Measurements from ENCODE around the gene KCNIP4. TPM values are rescaled to one million over a fixed set of nuclear protein-coding genes. Genes with fewer than 3 reads are reported as not detected.
A peak's percentile ranks its signal among the peaks of the same experiment; 100 is the strongest.

KCNIP4 gene
- total and polyA plus RNA-seq, 2 experiments from 2014 or later: 0.65 TPM; not detected in 1

GRCh38 chr4:21790438-21791029 is 158.0 kb downstream of the KCNIP4 start:
- in situ Hi-C loops (cut with MboI): no loop called here
- TF ChIP-seq EZH2 (IDR thresholded peaks at IDR 0.05; ENCODE audit: insufficient read depth, poor library complexity, severe bottlenecking): no peak
- no peak for TF ChIP-seq EZH2phosphoT487 (IDR thresholded peaks at IDR 0.05; ENCODE audit: insufficient read depth, low read depth)
- Histone ChIP-seq H3K9ac (peak overlapping the region; percentile 29), H3K4me2 (ENCODE audit: unreplicated experiment) (peak overlapping the region; percentile 72), H3K9me2 (ENCODE audit: insufficient read depth) (no peaks in the 10 kb centered on the region), H4K20me1 (ENCODE audit: insufficient read depth) (no peaks in the 10 kb centered on the region), H3K4me3 (peak overlapping the region; percentile 58), H3F3A (ENCODE audit: insufficient read depth) (peaks cover 17% of the 10 kb centered on the region; the same call in 1 of the 2 replicates), H3K9me3 (ENCODE audit: low read depth) (no peaks in the 10 kb centered on the region), H3K79me2 (ENCODE audit: insufficient read depth) (no peaks in the 10 kb centered on the region), H3K36me3 (ENCODE audit: low read depth) (no peaks in the 10 kb centered on the region), H3K27ac (peak overlapping the region; percentile 57), H3K4me1 (ENCODE audit: insufficient read depth) (peaks cover 28% of the 10 kb centered on the region), H3K27me3 (replicated peaks; ENCODE audit: insufficient read depth) (no peaks in the 10 kb centered on the region), H2AFZ (peak overlapping the region; percentile 70; the same call in 1 of the 2 replicates)
- peak; percentile 63 for DNase-seq
- 19 to 21% methylated on average over 4 of the region's 4 CpGs for WGBS, 2 experiments (ENCODE audit: low coverage in 1 of 2, low lambda C conversion rate in 2 of 2, missing lambda C conversion rate in 2 of 2)

DNA sequence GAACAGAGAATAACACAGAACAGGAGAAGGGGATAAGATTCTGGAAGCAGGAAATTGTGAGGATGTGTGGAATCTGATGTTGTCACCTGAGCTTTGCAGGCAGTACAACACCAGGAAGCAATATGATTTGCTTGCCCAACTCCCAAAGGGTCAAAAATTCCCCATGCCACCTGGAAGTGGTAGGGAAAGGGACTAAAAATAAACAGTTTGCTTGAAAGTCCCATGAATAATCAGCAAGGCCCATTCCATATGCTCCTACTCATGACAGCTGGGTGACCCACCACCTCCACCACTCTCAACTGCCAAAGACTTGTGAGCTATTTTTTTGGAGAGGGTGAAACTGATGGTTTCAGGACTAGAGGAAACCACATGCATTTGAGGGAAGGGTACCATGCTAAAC is 168.4 kb downstream of the KCNIP4 start:
- peaks cover 9% of the 10 kb centered on the region for H3K4me1 ChIP-seq (ENCODE audit: insufficient read depth)
- in situ Hi-C loops (cut with MboI): loop anchor here (10.0 kb wide), 2 partner anchors 605 to 905 kb away; no protein-coding TSS in a partner anchor
- no peak overlapping the region for H3K4me2 ChIP-seq (ENCODE audit: unreplicated experiment)
- H2AFZ ChIP-seq: no peak overlapping the region
- H3K9me2 ChIP-seq (ENCODE audit: insufficient read depth): no peaks in the 10 kb centered on the region
- no peaks in the 10 kb centered on the region for H3K79me2 ChIP-seq (ENCODE audit: insufficient read depth)
- H3K27me3 ChIP-seq (replicated peaks; ENCODE audit: insufficient read depth): no peaks in the 10 kb centered on the region
- no peaks in the 10 kb centered on the region for H3K9me3 ChIP-seq (ENCODE audit: low read depth)
- TF ChIP-seq EZH2phosphoT487 (IDR thresholded peaks at IDR 0.05; ENCODE audit: insufficient read depth, low read depth): no peak
- H3F3A ChIP-seq (ENCODE audit: insufficient read depth): 0 out of 2 replicates have a peak, but pooled peaks cover 5% of the 10 kb centered on the region
- no peak overlapping the region for H3K9ac ChIP-seq
- H3K4me3 ChIP-seq: no peak overlapping the region
- no peaks in the 10 kb centered on the region for H3K36me3 ChIP-seq (ENCODE audit: low read depth)
- no peaks in the 10 kb centered on the region for H4K20me1 ChIP-seq (ENCODE audit: insufficient read depth)
- peak; percentile 47 for DNase-seq
- H3K27ac ChIP-seq: no peak overlapping the region

DNA sequence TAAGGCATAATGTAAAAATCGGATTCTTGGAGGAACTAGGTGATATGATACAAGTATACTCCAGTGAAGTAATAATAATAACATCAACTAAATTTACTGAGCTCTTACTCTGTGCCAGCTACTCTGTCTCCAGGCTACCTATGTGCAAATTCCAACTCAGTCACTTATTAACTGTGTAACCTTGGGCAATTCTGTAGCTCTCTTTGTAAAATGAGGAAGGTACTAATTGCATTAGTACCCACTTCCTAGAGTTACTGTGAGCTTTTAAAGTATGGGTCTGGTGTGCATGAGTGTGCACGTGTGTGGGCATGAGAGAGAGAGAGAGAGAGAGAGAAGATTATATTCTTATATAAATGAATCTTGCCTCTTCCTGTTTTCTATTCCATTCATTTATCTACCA is 169.9 kb downstream of the KCNIP4 start:
- TF ChIP-seq EZH2 (IDR thresholded peaks at IDR 0.05; ENCODE audit: insufficient read depth, poor library complexity, severe bottlenecking): no peak
- TF ChIP-seq EZH2phosphoT487 (IDR thresholded peaks at IDR 0.05; ENCODE audit: insufficient read depth, low read depth): no peak
- 24 to 30% methylated on average over 2 of the region's 2 CpGs for WGBS, 2 experiments (ENCODE audit: low coverage in 1 of 2, low lambda C conversion rate in 2 of 2, missing lambda C conversion rate in 2 of 2)

GRCh38 chr4:21775703-21776102 is 172.9 kb downstream of the KCNIP4 start:
- in situ Hi-C loops (cut with MboI): no loop called here
- no peak overlapping the region for H2AFZ ChIP-seq
- H3K9ac ChIP-seq: no peak overlapping the region
- H3K4me3 ChIP-seq: no peak overlapping the region
- 0 out of 2 replicates have a peak, but pooled peaks cover 5% of the 10 kb centered on the region for H3F3A ChIP-seq (ENCODE audit: insufficient read depth)
- no peak for DNase-seq
- WGBS, 2 experiments (ENCODE audit: low coverage in 1 of 2, low lambda C conversion rate in 2 of 2, missing lambda C conversion rate in 2 of 2): 76 to 84% methylated on average over 3 of the region's 3 CpGs
- H3K27ac ChIP-seq: no peak overlapping the region
- no peak overlapping the region for H3K4me2 ChIP-seq (ENCODE audit: unreplicated experiment)
- H3K9me2 ChIP-seq (ENCODE audit: insufficient read depth): no peaks in the 10 kb centered on the region
- TF ChIP-seq EZH2 (IDR thresholded peaks at IDR 0.05; ENCODE audit: insufficient read depth, poor library complexity, severe bottlenecking) (no peak), EZH2phosphoT487 (IDR thresholded peaks at IDR 0.05; ENCODE audit: insufficient read depth, low read depth) (no peak)
- no peaks in the 10 kb centered on the region for H4K20me1 ChIP-seq (ENCODE audit: insufficient read depth)
- no peaks in the 10 kb centered on the region for H3K79me2 ChIP-seq (ENCODE audit: insufficient read depth)
- peaks cover 9% of the 10 kb centered on the region for H3K4me1 ChIP-seq (ENCODE audit: insufficient read depth)
- no peaks in the 10 kb centered on the region for H3K9me3 ChIP-seq (ENCODE audit: low read depth)
- 0 out of 2 replicates have a peak, but pooled peaks cover 6% of the 10 kb centered on the region for H3K27me3 ChIP-seq (replicated peaks; ENCODE audit: insufficient read depth)
- no peaks in the 10 kb centered on the region for H3K36me3 ChIP-seq (ENCODE audit: low read depth)

More for the DNA sequence above, 169.9 kb downstream of the KCNIP4 start:
- no peaks in the 10 kb centered on the region for H3K27me3 ChIP-seq (replicated peaks; ENCODE audit: insufficient read depth)
- no peaks in the 10 kb centered on the region for H3K79me2 ChIP-seq (ENCODE audit: insufficient read depth)
- H3F3A ChIP-seq (ENCODE audit: insufficient read depth): 0 out of 2 replicates have a peak, but pooled peaks cover 5% of the 10 kb centered on the region
- H3K9me2 ChIP-seq (ENCODE audit: insufficient read depth): no peaks in the 10 kb centered on the region
- H3K4me1 ChIP-seq (ENCODE audit: insufficient read depth): peaks cover 9% of the 10 kb centered on the region
- H3K27ac ChIP-seq: no peak overlapping the region
- no peak overlapping the region for H3K4me2 ChIP-seq (ENCODE audit: unreplicated experiment)
- in situ Hi-C loops (cut with MboI): no loop called here
- no peak for DNase-seq
- no peaks in the 10 kb centered on the region for H4K20me1 ChIP-seq (ENCODE audit: insufficient read depth)
- H3K36me3 ChIP-seq (ENCODE audit: low read depth): no peaks in the 10 kb centered on the region
- H2AFZ ChIP-seq: no peak overlapping the region
- no peak overlapping the region for H3K9ac ChIP-seq
- H3K4me3 ChIP-seq: no peak overlapping the region
- no peaks in the 10 kb centered on the region for H3K9me3 ChIP-seq (ENCODE audit: low read depth)

Data from GM23248 (cell line).